Mesenchymal stem cell (in vitro differentiated cells and primary cell): ENCODE results near the gene ATIC.

Source experiments
- DNase-seq: peaks from one replicate; pipeline ENCODE4 v3.0.0-alpha.2; 2013
- H2AFZ ChIP-seq: one replicate; pipeline ENCODE4 v1.6.1; 2013; ENCODE audit warnings: low read depth, mild to moderate bottlenecking, control low read depth, inconsistent platforms, low read length, moderate library complexity
- H2AK5ac ChIP-seq: 2 replicates; pipeline ENCODE4 v1.6.1; 2013; ENCODE audit warnings: low read length, moderate library complexity, mild to moderate bottlenecking, inconsistent platforms; ENCODE audit not compliant: severe bottlenecking
- H2BK120ac ChIP-seq: one replicate; pipeline ENCODE4 v1.6.1; 2013; ENCODE audit warnings: low read depth, mild to moderate bottlenecking, inconsistent platforms, low read length, moderate library complexity
- H2BK12ac ChIP-seq, 2 experiments: one replicate each; pipeline ENCODE4 v1.6.1; 2013; ENCODE audit warnings: inconsistent platforms in 2 of 2, low read length in 2 of 2, mild to moderate bottlenecking in 2 of 2, moderate library complexity in 2 of 2, control low read depth in 1 of 2
- H2BK15ac ChIP-seq: one replicate; pipeline ENCODE4 v1.6.1; 2013; ENCODE audit warnings: mild to moderate bottlenecking, low read depth, inconsistent platforms; ENCODE audit not compliant: poor library complexity, severe bottlenecking
- H2BK5ac ChIP-seq: 2 replicates; pipeline ENCODE4 v1.6.1; 2013; ENCODE audit warnings: low read depth, mild to moderate bottlenecking, low read length, control low read depth, inconsistent platforms; ENCODE audit not compliant: poor library complexity, severe bottlenecking
- H3K14ac ChIP-seq, 2 experiments: one replicate each; pipeline ENCODE4 v1.6.1; 2013; ENCODE audit warnings: inconsistent platforms in 2 of 2, low read length in 2 of 2, control low read depth in 1 of 2, mild to moderate bottlenecking in 1 of 2, moderate library complexity in 1 of 2
- H3K18ac ChIP-seq, 2 experiments: one replicate each; pipeline ENCODE4 v1.6.1; 2013; ENCODE audit warnings: inconsistent platforms in 2 of 2, low read length in 2 of 2, control low read depth in 1 of 2, low read depth in 1 of 2, mild to moderate bottlenecking in 1 of 2
- H3K23ac ChIP-seq, 2 experiments: one replicate each; pipeline ENCODE4 v1.6.1; 2013; ENCODE audit warnings: inconsistent platforms in 2 of 2, low read length in 2 of 2, mild to moderate bottlenecking in 2 of 2, moderate library complexity in 2 of 2, control low read depth in 1 of 2
- H3K27ac ChIP-seq: 2 replicates; pipeline ENCODE4 v1.5.1; 2013; ENCODE audit warnings: mild to moderate bottlenecking, moderate library complexity, low read length, control low read depth, inconsistent platforms; ENCODE audit not compliant: poor library complexity, severe bottlenecking
- H3K27me3 ChIP-seq, 2 experiments: 2 replicates each; pipeline versions ENCODE4 v1.6.1 to v1.7.0; 2013; ENCODE audit warnings: low read length in 2 of 2, mild to moderate bottlenecking in 2 of 2, moderate library complexity in 2 of 2, control low read depth in 1 of 2, inconsistent platforms in 1 of 2; ENCODE audit not compliant: control insufficient read depth in 1 of 2, insufficient read depth in 1 of 2
- H3K36me3 ChIP-seq, 2 experiments: 2 replicates each; pipeline versions ENCODE4 v1.6.1 to v1.7.0; 2013; ENCODE audit warnings: low read length in 2 of 2, control low read depth in 1 of 2, inconsistent platforms in 1 of 2, low read depth in 1 of 2, mild to moderate bottlenecking in 1 of 2; ENCODE audit not compliant: insufficient read depth in 2 of 2, control insufficient read depth in 1 of 2
- H3K4ac ChIP-seq, 2 experiments: one replicate each; pipeline ENCODE4 v1.6.1; 2013; ENCODE audit warnings: inconsistent platforms in 2 of 2, low read length in 2 of 2, mild to moderate bottlenecking in 2 of 2, moderate library complexity in 2 of 2, control low read depth in 1 of 2, low read depth in 1 of 2
- H3K4me1 ChIP-seq: 2 replicates; pipeline ENCODE4 v1.6.1; 2013; ENCODE audit warnings: low read depth, low read length, control low read depth; ENCODE audit not compliant: control insufficient read depth, insufficient read depth
- H3K4me2 ChIP-seq: 2 replicates; pipeline ENCODE4 v1.6.1; 2013; ENCODE audit warnings: low read length, mild to moderate bottlenecking, inconsistent platforms; ENCODE audit not compliant: poor library complexity, severe bottlenecking
- H3K4me3 ChIP-seq, 2 experiments: 2 replicates each; pipeline versions ENCODE4 v1.5.1 to v1.7.0; 2013; ENCODE audit warnings: low read length in 2 of 2, mild to moderate bottlenecking in 2 of 2, control low read depth in 1 of 2, low read depth in 1 of 2; ENCODE audit not compliant: insufficient read depth in 1 of 2
- H3K79me1 ChIP-seq: replicated peaks from 2 replicates; pipeline ENCODE4 v1.6.1; 2013; ENCODE audit warnings: mild to moderate bottlenecking, control low read depth, low read length, inconsistent platforms; ENCODE audit not compliant: poor library complexity, severe bottlenecking
- H3K9ac ChIP-seq: 2 replicates; pipeline ENCODE4 v1.7.0; 2013; ENCODE audit warnings: mild to moderate bottlenecking, low read length, moderate library complexity
- H3K9me3 ChIP-seq: 2 replicates; pipeline ENCODE4 v1.7.0; 2013; ENCODE audit warnings: mild to moderate bottlenecking, low read length; ENCODE audit not compliant: control insufficient read depth
- H4K8ac ChIP-seq: one replicate; pipeline ENCODE4 v1.6.1; 2013; ENCODE audit warnings: inconsistent platforms, mild to moderate bottlenecking, low read length, moderate library complexity
- H4K91ac ChIP-seq: one replicate; pipeline ENCODE4 v1.6.1; 2013; ENCODE audit warnings: mild to moderate bottlenecking, low read length, inconsistent platforms
- WGBS: methylation state at CpG from one replicate; pipeline ENCODE4 v1.1.7; 2013; ENCODE audit warnings: mixed read lengths; 5-methylcytosine and 5-hydroxymethylcytosine counted together

ATIC gene

DNA sequence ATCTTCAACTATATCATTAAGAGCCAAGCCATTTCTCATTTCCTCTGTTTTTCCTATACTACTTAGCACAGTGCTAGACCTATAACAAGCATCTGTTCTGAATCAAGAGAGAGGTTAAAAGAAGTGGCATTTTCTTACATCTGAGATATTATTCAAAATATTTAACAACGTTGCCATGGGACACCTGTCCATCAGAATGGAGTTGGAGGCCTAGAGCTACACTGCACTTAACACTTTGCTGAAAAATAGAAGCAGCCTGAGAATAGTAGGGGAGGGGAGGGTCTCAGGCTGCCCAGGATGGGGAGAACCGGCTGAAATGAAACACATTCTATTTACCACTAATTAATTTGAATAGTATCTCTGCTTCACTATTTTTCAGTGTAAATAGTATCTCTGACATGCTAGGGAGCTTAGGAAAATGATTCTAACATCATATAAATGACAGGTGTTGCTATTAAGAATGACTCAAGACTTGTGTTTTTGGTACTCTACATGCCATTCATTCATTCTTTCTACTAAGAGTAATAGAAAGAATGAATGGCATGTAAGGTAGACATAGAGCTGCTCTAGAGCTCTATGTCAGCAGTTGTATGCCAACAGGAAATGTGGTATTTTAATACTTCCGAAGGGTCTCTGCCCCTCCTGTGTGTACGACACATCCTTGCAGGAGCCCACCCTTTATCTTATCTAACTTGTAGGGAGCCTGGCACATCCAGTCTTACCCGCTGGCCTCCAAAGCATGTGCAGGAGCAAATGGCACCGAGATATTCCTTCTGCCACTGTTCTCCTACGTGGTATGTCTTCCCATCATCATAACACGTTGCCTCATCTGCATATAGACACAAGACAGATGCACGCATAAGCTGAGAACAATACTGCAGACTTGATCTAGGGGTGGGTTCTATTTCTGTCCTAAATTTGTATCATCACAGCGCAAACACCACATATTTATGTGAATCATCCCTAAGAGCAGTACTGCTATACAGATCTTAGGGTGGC lies 52.6 kb downstream of the ATIC start:
- Histone ChIP-seq H2AK5ac (no peak overlapping the region), H3K4ac (no peak overlapping the region), H3K79me1 (no peaks in the 10 kb centered on the region), H2BK15ac (no peak overlapping the region), H3K4me3 (no peak overlapping the region), H3K9me3 (no peaks in the 10 kb centered on the region), H3K9ac (peak overlapping the region; percentile 54), H3K4me2 (no peak overlapping the region), H3K27me3 (no peaks in the 10 kb centered on the region), H3K36me3 (peaks cover 29 to 98% of the 10 kb centered on the region in 2 experiments), H2BK5ac (no peak overlapping the region), H3K14ac (no peak overlapping the region), H4K91ac (no peak overlapping the region), H2BK12ac (no peak overlapping the region), H4K8ac (peak overlapping the region; percentile 35), H3K23ac (no peak overlapping the region), H2AFZ (no peak overlapping the region), H2BK120ac (no peak overlapping the region), H3K27ac (peak overlapping the region; percentile 62), H3K4me1 (peaks cover 7% of the 10 kb centered on the region), H3K18ac (no peak overlapping the region)
- 90% methylated on average over 9 of the region's 10 CpGs for WGBS
- DNase-seq: no peak

DNA sequence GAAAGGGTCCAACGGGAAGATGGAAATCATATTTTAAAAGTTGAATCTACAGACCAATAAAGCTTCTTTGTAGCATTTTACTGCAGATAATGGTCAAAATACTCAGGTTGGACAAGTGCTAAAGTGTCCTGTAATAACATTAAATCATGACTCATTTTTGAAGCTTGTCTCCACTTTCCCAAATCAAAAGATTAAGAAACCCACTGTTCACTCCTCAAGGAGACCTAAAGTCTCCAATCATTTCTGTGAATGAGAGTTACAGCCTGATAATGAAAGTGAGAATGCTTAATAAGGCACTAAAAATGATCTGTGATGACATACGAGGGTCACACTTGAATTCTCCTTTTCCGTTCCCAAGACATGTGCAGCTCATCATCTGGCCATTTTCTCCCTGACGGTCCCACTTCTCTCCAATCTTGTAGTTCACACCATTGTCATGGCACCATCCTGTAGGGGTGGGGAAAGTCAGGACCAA lies 53.4 kb downstream of the ATIC start:
- no peak overlapping the region for H3K18ac ChIP-seq
- H2BK12ac ChIP-seq: no peak overlapping the region
- H2AFZ ChIP-seq: no peak overlapping the region
- H3K27ac ChIP-seq: peak overlapping the region; percentile 4
- WGBS: 95% methylated on average over 3 of the region's 4 CpGs
- H3K27me3 ChIP-seq: no peaks in the 10 kb centered on the region
- H3K79me1 ChIP-seq: no peaks in the 10 kb centered on the region
- DNase-seq: no peak
- H3K4me1 ChIP-seq: peaks cover 8% of the 10 kb centered on the region
- H4K8ac ChIP-seq: no peak overlapping the region
- H3K4me2 ChIP-seq: no peak overlapping the region
- H3K23ac ChIP-seq: no peak overlapping the region
- no peak overlapping the region for H2BK15ac ChIP-seq
- H3K9me3 ChIP-seq: no peaks in the 10 kb centered on the region
- H3K4me3 ChIP-seq: no peak overlapping the region
- peaks cover 28 to 98% of the 10 kb centered on the region in 2 experiments for H3K36me3 ChIP-seq
- no peak overlapping the region for H2BK5ac ChIP-seq
- H3K9ac ChIP-seq: peak overlapping the region; percentile 54
- no peak overlapping the region for H3K4ac ChIP-seq
- no peak overlapping the region for H4K91ac ChIP-seq
- no peak overlapping the region for H2BK120ac ChIP-seq
- H3K14ac ChIP-seq: no peak overlapping the region
- H2AK5ac ChIP-seq: no peak overlapping the region

- H3K9me3 ChIP-seq: no peaks in the 10 kb centered on the region
- no peak overlapping the region for H2BK120ac ChIP-seq
- no peak overlapping the region for H4K91ac ChIP-seq
- H3K79me1 ChIP-seq: no peaks in the 10 kb centered on the region
- H3K4me1 ChIP-seq: peaks cover 10% of the 10 kb centered on the region
- no peak overlapping the region for H2AK5ac ChIP-seq
- no peak overlapping the region for H3K23ac ChIP-seq
- peak overlapping the region; percentile 67 for H3K9ac ChIP-seq
- peaks cover 35 to 97% of the 10 kb centered on the region in 2 experiments for H3K36me3 ChIP-seq
- no peak overlapping the region for H3K14ac ChIP-seq
- no peak overlapping the region for H3K4ac ChIP-seq
- WGBS: 100% methylated on average over 1 of the region's 4 CpGs
- H2AFZ ChIP-seq: no peak overlapping the region
- no peak overlapping the region for H2BK15ac ChIP-seq
- H3K18ac ChIP-seq: no peak overlapping the region
- no peak overlapping the region for H2BK12ac ChIP-seq
- no peak overlapping the region for H3K27ac ChIP-seq
- no peaks in the 10 kb centered on the region for H3K27me3 ChIP-seq
- no peak for DNase-seq
- H3K4me2 ChIP-seq: no peak overlapping the region
- H2BK5ac ChIP-seq: no peak overlapping the region
- no peak overlapping the region for H4K8ac ChIP-seq
- no peak overlapping the region for H3K4me3 ChIP-seq
Measured at GRCh38 chr2:215366440-215367032, 54.7 kb downstream of the ATIC start.
